ENCODE measurements around the gene ITGA3.

DNA sequence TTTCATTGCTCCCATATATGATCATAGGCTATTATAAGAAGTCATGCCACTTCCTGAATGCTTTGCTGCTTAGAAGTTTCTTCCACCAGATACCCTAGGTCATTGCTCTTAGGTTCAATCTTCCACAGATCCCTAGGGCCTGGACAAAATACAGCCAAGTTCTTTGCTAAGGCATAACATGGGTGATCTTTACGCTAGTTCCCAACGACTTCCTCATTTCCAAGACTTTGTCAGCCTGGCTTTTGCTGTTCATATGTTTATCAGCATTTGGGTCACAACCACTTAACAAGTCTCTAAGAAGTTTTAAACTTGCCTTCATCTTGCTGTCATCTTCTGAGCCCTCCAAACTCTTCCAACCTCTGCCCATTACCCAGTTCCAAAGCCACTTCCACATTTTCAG is 40.8 kb upstream of the ITGA3 start:
- no peak for TF ChIP-seq POLR2A (IDR thresholded peaks at IDR 0.05)
- TF ChIP-seq CTCF (IDR thresholded peaks at IDR 0.05) = no peak

Data from thyroid gland (tissue), 4 donors.